Measurements from ENCODE around the gene ZMYND15. TPM values are rescaled to one million over a fixed set of nuclear protein-coding genes. Genes with fewer than 3 reads are reported as not detected.

The ZMYND15 gene
- total and polyA plus RNA-seq, 2 of the 13 experiments (the other 11 are each of a cell fraction or from before 2014, with no cell fraction given) = 0.24 to 2.7 TPM

- peak; percentile 38; the same call in 1 of the 2 replicates for TF ChIP-seq MED1 (CRISPR knock-in tag; IDR thresholded peaks at IDR 0.05)
- no peak for TF ChIP-seq ZNF281 (CRISPR knock-in tag; IDR thresholded peaks at IDR 0.05; ENCODE audit: borderline replicate concordance)
- TF ChIP-seq STAT6 (CRISPR knock-in tag; IDR thresholded peaks at IDR 0.05; ENCODE audit: borderline replicate concordance) = no peak
- no peak for TF ChIP-seq SNAPC4 (CRISPR knock-in tag; IDR thresholded peaks at IDR 0.05)
- TF ChIP-seq ZNF691 (CRISPR knock-in tag; IDR thresholded peaks at IDR 0.05; ENCODE audit: borderline replicate concordance, low read depth) = 0 out of 2 replicates have a peak, but pooled peaks have one; percentile 49
- 0 out of 2 replicates have a peak, but pooled peaks have one; percentile 30 for TF ChIP-seq ZBTB38 (CRISPR knock-in tag; IDR thresholded peaks at IDR 0.05)
- no peak for TF ChIP-seq ZNF44 (CRISPR knock-in tag; IDR thresholded peaks at IDR 0.05)
- TF ChIP-seq CAMTA2 (CRISPR knock-in tag; IDR thresholded peaks at IDR 0.05; ENCODE audit: borderline replicate concordance) = no peak
- TF ChIP-seq ZNF687 (CRISPR knock-in tag; IDR thresholded peaks at IDR 0.05) = peak; percentile 56; the same call in 1 of the 2 replicates
- TF ChIP-seq ZFP91 (CRISPR knock-in tag; IDR thresholded peaks at IDR 0.05; ENCODE audit: borderline replicate concordance) = 0 out of 2 replicates have a peak, but pooled peaks have one; percentile 21
Observed at GRCh38 chr17:4733073-4733531, 6.5 kb upstream of the ZMYND15 start (continued).
